ENCODE measurements around the gene GGT1.
"Not testable (repeated sequence)": the region's sequence is repeated elsewhere in the genome, so short reads cannot be mapped to it uniquely, and the experiment has no call there.

GGT1 gene

GRCh38 chr22:24584166-24584790 is 18.7 kb upstream of the GGT1 start:
- DNase-seq (ENCODE audit: low read depth, low spot score): no peak

GRCh38 chr22:24584871-24585411 is 18.1 kb upstream of the GGT1 start:
- DNase-seq (ENCODE audit: low read depth, low spot score): no peak

- DNase-seq (ENCODE audit: low read depth, low spot score): no peak
These were observed 17.5 kb upstream of the GGT1 start for GRCh38 chr22:24585461-24585860.

GRCh38 chr22:24585927-24586546 is 17.0 kb upstream of the GGT1 start:
- no peak for DNase-seq (ENCODE audit: low read depth, low spot score)

GRCh38 chr22:24587251-24587650 is 15.7 kb upstream of the GGT1 start:
- no peak for DNase-seq (ENCODE audit: low read depth, low spot score)

- no peak for DNase-seq (ENCODE audit: low read depth, low spot score)
These were observed 15.0 kb upstream of the GGT1 start for GRCh38 chr22:24587948-24588347.

GRCh38 chr22:24588381-24588756 is 14.6 kb upstream of the GGT1 start:
- no peak for DNase-seq (ENCODE audit: low read depth, low spot score)

GRCh38 chr22:24588757-24589481 is 14.1 kb upstream of the GGT1 start:
- DNase-seq (ENCODE audit: low read depth, low spot score): no peak

GRCh38 chr22:24589518-24590030 is 13.4 kb upstream of the GGT1 start:
- DNase-seq (ENCODE audit: low read depth, low spot score): no peak

GRCh38 chr22:24590596-24591173 is 12.3 kb upstream of the GGT1 start:
- no peak for DNase-seq (ENCODE audit: low read depth, low spot score)

- no peak for DNase-seq (ENCODE audit: low read depth, low spot score)
These were observed 11.6 kb upstream of the GGT1 start for GRCh38 chr22:24591286-24591830.

GRCh38 chr22:24592058-24592850 is 10.7 kb upstream of the GGT1 start:
- no peak for DNase-seq (ENCODE audit: low read depth, low spot score)

- no peak for DNase-seq (ENCODE audit: low read depth, low spot score)
These were observed 10.0 kb upstream of the GGT1 start, which contains the start of gene LRRC75B for GRCh38 chr22:24592851-24593558. LRRC75B (minus strand) TSS chr22:24593073; CDS start chr22:24593039, 34 bp downstream.

GRCh38 chr22:24593559-24593835 is 9.5 kb upstream of the GGT1 start:
- not testable (repeated sequence) for DNase-seq (ENCODE audit: low read depth, low spot score)

GRCh38 chr22:24593836-24594568 is 9.0 kb upstream of the GGT1 start:
- DNase-seq (ENCODE audit: low read depth, low spot score): no peak

- DNase-seq (ENCODE audit: low read depth, low spot score): no peak
These were observed 8.3 kb upstream of the GGT1 start for GRCh38 chr22:24594569-24595120.

- DNase-seq (ENCODE audit: low read depth, low spot score): no peak
These were observed 7.8 kb upstream of the GGT1 start for GRCh38 chr22:24595228-24595627.

- DNase-seq (ENCODE audit: low read depth, low spot score): no peak
These were observed 7.1 kb upstream of the GGT1 start for GRCh38 chr22:24595863-24596262.

GRCh38 chr22:24597076-24597475 is 5.9 kb upstream of the GGT1 start:
- not testable (repeated sequence) for DNase-seq (ENCODE audit: low read depth, low spot score)

GRCh38 chr22:24599514-24599913 is 3.5 kb upstream of the GGT1 start:
- DNase-seq (ENCODE audit: low read depth, low spot score): no peak
